GM10248 (cell line): ENCODE data around the gene CROCC2.

Experiments
- CTCF ChIA-PET: fragments of 300-600 bp; sonication (Branson Sonifier 250); formaldehyde crosslinking; extraction: SDS; loops from one replicate; lab custom pipeline; 2021; ENCODE audit warnings: antibody characterized with exemption; lab: Yijun Ruan, JAX
- POLR2A ChIA-PET: fragments of 350-650 bp; sonication (Branson Sonifier 250); formaldehyde crosslinking; extraction: SDS; loops from one replicate; lab custom pipeline; 2020; ENCODE audit warnings: antibody characterized with exemption; lab: Yijun Ruan, JAX
- DNase-seq: peaks from one replicate; pipeline ENCODE4 v3.0.0; 2012; ENCODE audit errors: extremely low spot score
- TF ChIP-seq, protein P1 (sequence below): IDR thresholded peaks from 2 replicates; pipeline ENCODE4 v1.5.1; 2012; ENCODE audit warnings: mild to moderate bottlenecking, low read depth; ENCODE audit errors: extremely low read depth, missing control alignments, control extremely low read depth

Gene CROCC2

GRCh38 chr2:240930631-240931318 lies 24.6 kb downstream of the CROCC2 start:
- ChIA-PET POLR2A (no interaction called here), CTCF (interaction anchor here (1.2 kb wide), 1 partner anchor 16 kb away, joined by 3 read pairs; no protein-coding TSS in a partner anchor)
- DNase-seq, result no peak
- TF ChIP-seq, protein P1, sequence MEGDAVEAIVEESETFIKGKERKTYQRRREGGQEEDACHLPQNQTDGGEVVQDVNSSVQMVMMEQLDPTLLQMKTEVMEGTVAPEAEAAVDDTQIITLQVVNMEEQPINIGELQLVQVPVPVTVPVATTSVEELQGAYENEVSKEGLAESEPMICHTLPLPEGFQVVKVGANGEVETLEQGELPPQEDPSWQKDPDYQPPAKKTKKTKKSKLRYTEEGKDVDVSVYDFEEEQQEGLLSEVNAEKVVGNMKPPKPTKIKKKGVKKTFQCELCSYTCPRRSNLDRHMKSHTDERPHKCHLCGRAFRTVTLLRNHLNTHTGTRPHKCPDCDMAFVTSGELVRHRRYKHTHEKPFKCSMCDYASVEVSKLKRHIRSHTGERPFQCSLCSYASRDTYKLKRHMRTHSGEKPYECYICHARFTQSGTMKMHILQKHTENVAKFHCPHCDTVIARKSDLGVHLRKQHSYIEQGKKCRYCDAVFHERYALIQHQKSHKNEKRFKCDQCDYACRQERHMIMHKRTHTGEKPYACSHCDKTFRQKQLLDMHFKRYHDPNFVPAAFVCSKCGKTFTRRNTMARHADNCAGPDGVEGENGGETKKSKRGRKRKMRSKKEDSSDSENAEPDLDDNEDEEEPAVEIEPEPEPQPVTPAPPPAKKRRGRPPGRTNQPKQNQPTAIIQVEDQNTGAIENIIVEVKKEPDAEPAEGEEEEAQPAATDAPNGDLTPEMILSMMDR, result no peak

- POLR2A ChIA-PET, result no interaction called here
- no peak for DNase-seq
- CTCF ChIA-PET, result interaction anchor here (1.2 kb wide), 1 partner anchor 17 kb away, joined by 3 read pairs; no protein-coding TSS in a partner anchor
These were observed 25.3 kb downstream of the CROCC2 start for GRCh38 chr2:240931319-240931949.

GRCh38 chr2:240932001-240932723 lies 26.0 kb downstream of the CROCC2 start:
- POLR2A ChIA-PET, result no interaction called here
- CTCF ChIA-PET, result interaction anchor here (1.2 kb wide), 1 partner anchor 18 kb away, joined by 3 read pairs; no protein-coding TSS in a partner anchor
- TF ChIP-seq, protein P1, result no peak
- no peak for DNase-seq

More at GRCh38 chr2:240931319-240931949, 25.3 kb downstream of the CROCC2 start:
- TF ChIP-seq, protein P1, result no peak

- POLR2A ChIA-PET, result no interaction called here
- no peak for DNase-seq
These were observed 26.6 kb downstream of the CROCC2 start for GRCh38 chr2:240932724-240933047.

DNA sequence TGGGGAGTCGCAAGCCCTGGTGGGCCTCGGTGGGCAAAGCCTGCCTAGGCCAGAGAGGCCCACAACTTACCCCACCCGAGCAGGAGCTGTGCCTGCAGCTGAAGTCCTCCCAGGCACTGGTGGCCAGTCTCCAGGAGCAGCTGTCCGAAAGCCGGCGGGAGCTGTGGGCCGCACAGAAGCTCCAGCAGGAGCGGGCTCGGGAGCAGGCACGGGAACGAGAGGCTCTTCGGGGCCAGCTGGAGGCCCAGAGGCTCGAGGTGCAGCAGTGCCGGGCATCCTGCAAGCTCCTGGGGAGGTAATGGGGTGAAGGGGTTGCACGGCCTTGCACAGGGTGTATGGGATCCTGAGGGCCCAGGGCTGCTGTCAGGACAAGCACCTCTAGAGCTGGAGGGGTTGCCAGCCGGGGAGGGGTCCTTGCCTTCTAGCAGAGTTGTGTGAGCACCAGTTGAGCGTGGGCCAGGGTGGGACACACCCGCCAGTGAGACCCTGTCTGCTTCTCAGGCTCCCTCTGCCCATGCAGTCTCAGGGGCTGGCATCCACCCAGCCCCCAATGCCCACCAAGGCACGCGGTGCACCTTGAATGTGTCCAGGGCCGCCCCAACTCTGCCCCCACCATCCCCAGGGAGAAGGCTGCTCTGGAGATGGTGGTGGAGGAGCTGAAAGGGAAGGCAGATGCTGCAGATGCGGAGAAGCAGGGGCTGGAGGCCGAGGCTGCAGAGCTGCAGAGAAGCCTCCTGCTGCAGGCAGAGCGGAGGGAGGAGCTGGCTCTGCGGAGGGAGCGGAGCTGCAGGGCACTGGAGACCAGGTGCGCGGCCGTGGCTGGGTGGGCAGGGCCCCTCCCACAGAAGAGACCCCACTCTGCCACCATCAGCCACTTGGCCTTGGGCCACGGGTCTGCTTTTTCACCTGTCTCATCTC lies 27.2 kb downstream of the CROCC2 start:
- POLR2A ChIA-PET, result no interaction called here
- CTCF ChIA-PET, result no interaction called here
- DNase-seq, result no peak
- TF ChIP-seq, protein P1, result no peak

More at GRCh38 chr2:240932724-240933047, 26.6 kb downstream of the CROCC2 start:
- TF ChIP-seq, protein P1, result no peak
- CTCF ChIA-PET, result no interaction called here
